SU-DHL-6 (cell line): ENCODE data around the gene ZNF283.
"Not testable (repeated sequence)": the region's sequence is repeated elsewhere in the genome, so short reads cannot be mapped to it uniquely, and the experiment has no call there.

Source experiments
- H2AFZ ChIP-seq: fragments of 200-600 bp; sonication (generic); 2 replicates; pipeline ENCODE4 v1.6.1; 2014; ENCODE audit warnings: low read depth, mild to moderate bottlenecking, moderate library complexity, mixed read lengths, antibody characterized with exemption, low read length; ENCODE audit not compliant: severe bottlenecking
- H3F3A ChIP-seq: fragments of 200-600 bp; shearing (Covaris generic); 2 replicates; pipeline ENCODE4 v1.6.0; 2016; ENCODE audit warnings: antibody characterized with exemption, mild to moderate bottlenecking; ENCODE audit not compliant: insufficient read depth
- H3K27ac ChIP-seq: fragments of 200-600 bp; sonication (generic); 2 replicates; pipeline ENCODE4 v1.5.1; 2016; ENCODE audit warnings: low read depth, mild to moderate bottlenecking, low read length, moderate library complexity, mixed read lengths
- H3K27me3 ChIP-seq: fragments of 200-600 bp; sonication (generic), shearing (Covaris generic); 2 replicates; pipeline ENCODE4 v1.6.0; 2014; ENCODE audit warnings: mild to moderate bottlenecking, low read length
- H3K36me3 ChIP-seq: fragments of 200-600 bp; sonication (generic); 2 replicates; pipeline ENCODE4 v1.6.1; 2014; ENCODE audit warnings: mild to moderate bottlenecking, low read length, mixed read lengths
- H3K4me2 ChIP-seq: fragments of 300-600, 200-600 bp; shearing (Covaris generic), sonication (generic); 2 replicates; pipeline ENCODE4 v1.6.0; 2014; ENCODE audit warnings: low read length, low read depth, mild to moderate bottlenecking; ENCODE audit not compliant: poor library complexity, severe bottlenecking
- H3K4me3 ChIP-seq: fragments of 200-600 bp; sonication (generic); 2 replicates; pipeline ENCODE4 v1.5.1; 2014; ENCODE audit warnings: antibody characterized with exemption, low read length, mild to moderate bottlenecking, mixed read lengths; ENCODE audit not compliant: insufficient read depth, poor library complexity, severe bottlenecking
- H3K79me2 ChIP-seq: fragments of 200-600 bp; sonication (generic); 2 replicates; pipeline ENCODE4 v1.6.1; 2014; ENCODE audit warnings: mild to moderate bottlenecking, low read length, moderate library complexity; ENCODE audit not compliant: insufficient read depth
- H3K9ac ChIP-seq: fragments of 200-600 bp; sonication (generic); 2 replicates; pipeline ENCODE4 v1.7.0; 2014; ENCODE audit warnings: mild to moderate bottlenecking, low read length
- H3K9me2 ChIP-seq: fragments of 200-600 bp; sonication (generic); replicated peaks from 2 replicates; pipeline ENCODE4 v1.6.1; 2014; ENCODE audit warnings: low read length; ENCODE audit not compliant: insufficient read depth
- H3K9me3 ChIP-seq: fragments of 200-600 bp; sonication (generic); 2 replicates; pipeline ENCODE4 v1.6.1; 2014; ENCODE audit warnings: low read length, mixed read lengths; ENCODE audit not compliant: insufficient read depth
- H4K20me1 ChIP-seq: fragments of 200-600 bp; sonication (generic); 2 replicates; pipeline ENCODE4 v1.6.1; 2014; ENCODE audit warnings: low read depth, mild to moderate bottlenecking, antibody characterized with exemption, low read length, moderate library complexity, mixed read lengths
- CTCF ChIP-seq: fragments of 200-600 bp; sonication (generic); IDR thresholded peaks from one replicate; pipeline ENCODE4 v1.5.1; 2017; ENCODE audit warnings: antibody characterized with exemption, mild to moderate bottlenecking, low read length, moderate library complexity; ENCODE audit not compliant: insufficient read depth, poor library complexity, severe bottlenecking
- EZH2phosphoT487 ChIP-seq: fragments of 200-600 bp; sonication (generic), shearing (Covaris generic); conservative IDR thresholded peaks from 2 replicates; pipeline ENCODE4 v1.6.1; 2018; ENCODE audit warnings: mild to moderate bottlenecking, antibody characterized with exemption, low read length, moderate library complexity, mixed read lengths

ZNF283 gene

DNA sequence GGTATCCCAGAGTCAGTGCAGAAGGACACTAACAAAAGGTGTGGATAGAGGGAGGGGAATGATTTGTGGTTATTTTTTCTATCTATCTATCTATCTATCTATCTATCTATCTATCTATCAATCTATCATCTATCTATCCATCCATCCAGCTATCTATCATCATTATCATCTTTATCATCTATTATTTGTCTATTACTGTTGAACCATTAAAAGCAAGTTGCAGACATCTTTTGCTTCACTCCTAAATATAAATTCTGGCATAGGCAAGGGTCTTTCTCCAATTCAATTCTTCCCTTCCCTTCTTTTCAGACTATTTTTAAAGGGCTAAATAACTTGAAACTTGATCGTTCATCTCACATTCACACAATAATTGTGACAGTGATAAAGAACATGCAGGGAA is 14.9 kb upstream of the ZNF283 start:
- Histone ChIP-seq H3K9me2 (no peaks in the 10 kb centered on the region), H3K27ac (no peak overlapping the region), H3K9ac (no peak overlapping the region), H3K79me2 (no peaks in the 10 kb centered on the region), H3K4me3 (no peak overlapping the region), H2AFZ (no peak overlapping the region), H3K36me3 (no peaks in the 10 kb centered on the region), H4K20me1 (no peaks in the 10 kb centered on the region), H3F3A (no peaks in the 10 kb centered on the region), H3K9me3 (no peaks in the 10 kb centered on the region), H3K4me2 (no peak overlapping the region), H3K27me3 (no peaks in the 10 kb centered on the region)
- no peak for TF ChIP-seq CTCF
- no peak for TF ChIP-seq EZH2phosphoT487

DNA sequence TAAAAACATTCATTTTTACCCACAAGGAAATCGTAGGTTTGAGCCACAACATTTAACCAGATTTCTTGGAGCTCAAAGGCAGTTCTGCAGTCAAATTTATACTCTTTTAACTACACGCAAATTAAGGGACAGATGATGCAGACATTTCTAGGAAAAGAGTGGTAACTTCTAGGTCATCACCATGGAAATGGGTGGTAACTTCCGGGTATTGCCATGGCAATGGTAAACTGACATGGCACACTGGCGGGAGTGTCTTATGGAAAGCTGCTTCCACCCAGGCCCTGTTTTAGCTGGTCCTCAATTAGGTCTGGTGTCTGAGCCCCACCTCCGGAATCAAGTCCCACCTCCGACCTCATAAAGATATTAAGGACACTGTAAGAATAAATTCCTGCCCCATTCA is 14.4 kb upstream of the ZNF283 start:
- H3K36me3 ChIP-seq, result no peaks in the 10 kb centered on the region
- H4K20me1 ChIP-seq, result no peaks in the 10 kb centered on the region
- H2AFZ ChIP-seq, result no peak overlapping the region
- no peak overlapping the region for H3K4me3 ChIP-seq
- no peaks in the 10 kb centered on the region for H3K79me2 ChIP-seq
- H3K27ac ChIP-seq, result no peak overlapping the region
- no peaks in the 10 kb centered on the region for H3K9me3 ChIP-seq
- H3K9me2 ChIP-seq, result no peaks in the 10 kb centered on the region
- no peak overlapping the region for H3K9ac ChIP-seq
- TF ChIP-seq EZH2phosphoT487 (no peak), CTCF (no peak)
- H3F3A ChIP-seq, result no peaks in the 10 kb centered on the region
- no peak overlapping the region for H3K4me2 ChIP-seq
- no peaks in the 10 kb centered on the region for H3K27me3 ChIP-seq

DNA sequence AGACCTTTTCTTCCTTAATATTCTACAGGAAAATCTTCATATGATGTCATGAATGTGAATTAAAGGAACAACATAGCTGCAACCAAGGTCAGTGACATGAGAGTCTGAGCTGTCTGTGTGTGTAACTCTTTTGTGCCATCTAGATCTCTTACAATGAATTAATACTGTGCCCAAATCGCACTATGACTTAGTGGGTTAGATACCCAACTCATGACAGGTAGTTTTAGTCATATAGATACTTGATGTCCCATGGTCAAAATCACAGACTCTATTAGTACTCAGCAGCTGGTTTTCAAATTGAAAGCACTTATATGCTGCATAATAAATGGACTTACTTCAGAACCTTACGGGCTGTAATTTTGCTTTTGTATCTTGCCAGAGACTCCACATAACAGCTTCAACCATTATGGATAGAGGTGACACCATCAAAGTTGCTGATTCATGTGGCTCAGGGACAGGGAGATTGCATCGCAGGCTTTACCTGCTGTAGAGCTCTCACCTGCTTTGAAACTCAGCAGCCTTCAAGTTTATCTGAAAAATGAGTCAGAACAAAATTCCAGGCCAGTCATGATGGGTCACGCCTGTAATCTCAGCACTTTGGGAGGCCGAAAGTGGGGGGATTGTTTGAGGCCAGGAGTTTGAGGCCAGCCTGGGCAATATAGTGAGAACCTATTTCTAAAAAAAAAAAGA is 12.3 kb upstream of the ZNF283 start:
- no peaks in the 10 kb centered on the region for H3K79me2 ChIP-seq
- no peaks in the 10 kb centered on the region for H3K36me3 ChIP-seq
- H4K20me1 ChIP-seq, result no peaks in the 10 kb centered on the region
- H3K4me3 ChIP-seq, result no peak overlapping the region
- no peak overlapping the region for H3K27ac ChIP-seq
- no peaks in the 10 kb centered on the region for H3K27me3 ChIP-seq
- H2AFZ ChIP-seq, result no peak overlapping the region
- H3K9me3 ChIP-seq, result no peaks in the 10 kb centered on the region
- no peaks in the 10 kb centered on the region for H3K9me2 ChIP-seq
- H3K9ac ChIP-seq, result no peak overlapping the region
- TF ChIP-seq EZH2phosphoT487 (no peak), CTCF (no peak)
- no peaks in the 10 kb centered on the region for H3F3A ChIP-seq
- no peak overlapping the region for H3K4me2 ChIP-seq

DNA sequence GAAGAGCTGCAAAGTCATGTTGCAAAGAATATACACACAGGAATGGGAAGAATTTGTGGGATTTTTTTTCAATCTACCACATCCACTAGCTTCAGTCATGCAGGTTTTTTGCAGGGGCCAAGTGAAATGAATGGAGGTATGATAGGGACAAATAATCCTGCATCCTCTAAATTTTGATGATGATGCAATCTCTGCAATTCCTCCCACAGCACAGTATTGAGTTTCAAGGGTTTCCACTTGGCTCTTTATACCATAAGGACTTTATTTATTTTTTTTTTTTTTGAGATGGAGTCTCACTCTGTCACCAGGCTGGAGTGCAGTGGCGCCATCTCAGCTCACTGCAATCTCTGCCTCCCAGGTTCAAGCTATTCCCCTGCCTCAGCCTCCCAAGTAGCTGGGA is 9.7 kb upstream of the ZNF283 start:
- H3K27me3 ChIP-seq, H3K79me2 ChIP-seq, H2AFZ ChIP-seq, H4K20me1 ChIP-seq, H3K9me2 ChIP-seq, H3K4me3 ChIP-seq, H3K9ac ChIP-seq, H3K9me3 ChIP-seq, H3K4me2 ChIP-seq, H3F3A ChIP-seq, H3K27ac ChIP-seq, H3K36me3 ChIP-seq: not testable (repeated sequence)
